Measurements from ENCODE around the gene MC4R.

Gene MC4R

GRCh38 chr18:60329131-60329530, 43.4 kb downstream of the MC4R start:
- no peak overlapping the region for H3K27ac ChIP-seq
- no peak for TF ChIP-seq CTCF (conservative IDR thresholded peaks at IDR 0.05)

- TF ChIP-seq CTCF (conservative IDR thresholded peaks at IDR 0.05): no peak
- H3K27ac ChIP-seq: no peak overlapping the region
These were observed 44.7 kb downstream of the MC4R start for GRCh38 chr18:60327880-60328279.

- no peak overlapping the region for H3K27ac ChIP-seq
- no peak for TF ChIP-seq CTCF (conservative IDR thresholded peaks at IDR 0.05)
These were observed 50.0 kb downstream of the MC4R start for GRCh38 chr18:60322591-60322990.
